T-helper 22 cell (primary cell): ENCODE data around the gene ZNF133.

ENCODE experiments used
- DNase-seq: peaks from one replicate; pipeline ENCODE4 v3.0.0-alpha.2; 2020; ENCODE audit warnings: low read depth

The ZNF133 gene

DNA sequence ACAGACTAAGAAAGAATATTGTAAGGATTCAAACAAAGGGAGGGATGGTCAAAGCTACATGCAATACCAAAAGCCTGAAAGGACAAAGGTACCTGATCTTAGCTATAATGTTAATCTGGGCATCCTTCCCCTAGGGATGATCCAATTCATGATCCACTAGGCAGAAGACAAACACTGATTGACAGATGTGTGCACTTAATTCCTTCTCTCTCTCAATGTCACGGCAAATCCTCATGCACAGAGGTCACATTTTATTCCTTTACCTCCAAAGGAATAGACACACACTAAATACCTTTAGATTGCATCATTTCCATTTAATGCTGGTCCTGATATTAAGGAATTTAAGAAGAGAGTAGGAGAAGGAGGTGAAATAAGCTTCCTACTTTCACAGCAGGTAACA is 73.4 kb downstream of the ZNF133 start:
- DNase-seq = no peak

- no peak for DNase-seq
These were observed 74.6 kb downstream of the ZNF133 start for GRCh38 chr20:18362916-18363315.

- no peak for DNase-seq
These were observed 75.4 kb downstream of the ZNF133 start for GRCh38 chr20:18363708-18364107.

GRCh38 chr20:18364768-18365167 is 76.4 kb downstream of the ZNF133 start:
- DNase-seq = no peak
